ENCODE data around the gene CEP20.
"Not testable (repeated sequence)": the region's sequence is repeated elsewhere in the genome, so short reads cannot be mapped to it uniquely, and the experiment has no call there.

CEP20 gene

GRCh38 chr16:15857724-15858560, 30.5 kb downstream of the CEP20 start:
- no peak for DNase-seq

DNA sequence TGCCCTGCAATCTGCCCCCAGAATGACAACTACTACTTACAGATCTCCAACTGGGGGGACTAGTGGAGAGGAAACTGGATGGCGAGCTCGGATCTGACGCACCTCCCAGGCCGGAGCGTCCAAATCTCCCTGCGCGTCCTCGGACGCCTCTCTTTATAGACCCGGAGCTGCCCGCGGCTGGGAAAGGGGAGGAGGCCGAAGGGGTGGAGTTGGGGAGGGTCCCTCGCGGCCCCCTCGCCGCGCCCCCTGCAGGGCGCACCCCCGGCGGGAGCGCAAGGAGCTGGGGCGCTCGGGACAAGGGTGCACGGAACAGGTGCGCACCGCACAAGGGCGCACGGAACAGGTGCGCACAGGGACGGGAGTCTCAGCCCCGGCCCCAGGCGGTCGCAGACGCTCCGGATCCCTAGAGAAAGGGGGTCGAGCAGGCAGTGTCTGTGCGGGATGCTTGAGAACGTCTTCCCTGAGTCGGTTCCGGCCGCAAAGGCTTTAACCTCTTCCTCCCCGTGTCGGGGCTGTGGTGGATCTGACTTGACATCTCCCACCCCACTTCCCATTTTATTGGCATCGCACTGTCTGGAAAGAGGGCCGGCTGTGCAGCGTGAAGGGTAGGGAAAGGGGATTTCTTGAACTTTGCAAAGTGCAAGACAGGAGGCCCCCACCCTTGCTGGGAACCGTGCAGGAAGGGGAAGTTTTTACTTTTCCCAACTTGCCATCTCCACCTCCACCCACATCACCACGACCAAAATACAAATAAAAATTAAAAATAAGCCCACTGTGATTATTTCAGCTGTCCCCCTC, 31.3 kb downstream of the CEP20 start, which contains the start of gene MYH11:
MYH11 (minus strand) TSS at position 128 of the 798 bp plus-strand sequence. CDS start 18,776 bp downstream, outside the sequence.
- no peak for DNase-seq

GRCh38 chr16:15856182-15856581, 32.2 kb downstream of the CEP20 start:
- DNase-seq: no peak

- DNase-seq: no peak
Observed at GRCh38 chr16:15855704-15856003, 32.7 kb downstream of the CEP20 start.

DNA sequence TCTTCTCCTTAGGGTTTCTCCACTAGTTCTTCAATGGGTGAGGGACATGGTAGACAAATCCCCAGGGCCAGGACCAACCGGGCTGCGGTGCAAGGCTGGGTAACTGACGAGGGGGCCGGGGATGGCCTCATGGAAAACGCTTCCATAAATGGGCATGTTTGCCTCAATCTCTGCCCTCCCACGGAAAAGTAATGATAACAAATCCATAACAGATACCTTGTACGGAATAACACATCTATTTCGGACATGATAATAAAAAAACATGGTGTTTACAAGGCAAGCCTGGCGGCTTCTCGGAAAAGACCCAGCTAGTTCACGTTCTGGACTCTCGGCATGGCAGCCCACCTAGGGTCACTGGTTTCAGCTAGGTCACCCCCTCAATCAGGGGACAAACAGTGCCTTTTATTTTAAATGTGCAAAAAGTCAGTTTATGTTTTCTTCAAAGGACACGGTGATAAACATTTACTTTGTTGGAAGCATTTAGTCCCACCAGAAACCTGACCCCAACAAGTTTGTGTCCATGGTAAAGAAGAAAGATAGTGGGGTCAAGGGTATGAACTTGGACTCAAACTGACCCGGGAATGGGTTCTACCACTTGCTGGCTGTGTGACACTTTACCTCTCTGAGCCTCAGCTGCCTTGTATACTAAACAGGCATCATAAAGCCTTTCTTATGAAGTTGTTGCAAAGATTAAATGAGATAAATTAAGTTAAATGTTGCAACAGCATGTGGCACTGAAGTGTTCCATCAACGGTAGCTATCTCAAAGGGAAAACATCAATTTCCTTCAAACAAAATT, 33.3 kb downstream of the CEP20 start:
- no peak for DNase-seq

DNA sequence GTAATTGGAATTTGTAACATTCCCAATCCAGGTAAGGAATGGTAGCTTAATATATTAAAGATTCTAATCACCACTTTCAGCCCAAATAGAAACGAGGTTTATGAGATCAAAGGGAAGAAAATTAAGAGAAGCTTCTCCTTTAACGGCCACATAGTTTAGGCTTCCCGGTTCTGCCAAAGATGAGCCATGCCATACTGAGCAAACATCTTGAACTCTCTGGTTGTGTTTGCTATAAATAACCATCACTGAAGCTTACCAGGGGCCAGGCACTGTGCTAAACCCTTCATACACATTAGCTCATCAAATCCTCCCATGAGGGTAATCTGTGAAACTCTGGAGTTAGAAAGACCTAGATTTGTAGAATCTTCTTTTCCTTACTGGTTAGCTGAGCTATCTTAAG, 34.3 kb downstream of the CEP20 start:
- DNase-seq: no peak

GRCh38 chr16:15853021-15853420, 35.4 kb downstream of the CEP20 start:
- no peak for DNase-seq

DNA sequence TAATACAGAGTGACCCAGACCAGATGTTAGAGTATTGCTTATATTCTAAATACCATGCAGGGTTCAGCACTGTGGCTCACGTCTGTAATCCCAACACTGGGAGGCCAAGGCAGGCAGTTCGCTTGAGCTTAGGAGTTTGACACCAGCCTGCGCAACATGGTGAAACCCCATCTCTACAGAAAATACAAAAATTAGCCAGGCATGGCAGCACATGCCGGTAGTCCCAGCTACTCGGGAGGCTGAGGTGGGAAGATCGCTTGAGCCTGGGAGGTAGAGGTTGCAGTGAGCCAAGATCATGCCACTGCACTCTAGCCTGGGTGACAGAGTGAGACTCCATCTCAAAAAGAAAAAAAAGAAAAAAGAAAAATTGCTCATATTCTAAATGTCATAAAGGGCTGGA, 37.8 kb downstream of the CEP20 start:
- DNase-seq: not testable (repeated sequence)

GRCh38 chr16:15849209-15849981, 39.0 kb downstream of the CEP20 start:
- no peak for DNase-seq

GRCh38 chr16:15847611-15848175, 40.7 kb downstream of the CEP20 start:
- DNase-seq: no peak

DNA sequence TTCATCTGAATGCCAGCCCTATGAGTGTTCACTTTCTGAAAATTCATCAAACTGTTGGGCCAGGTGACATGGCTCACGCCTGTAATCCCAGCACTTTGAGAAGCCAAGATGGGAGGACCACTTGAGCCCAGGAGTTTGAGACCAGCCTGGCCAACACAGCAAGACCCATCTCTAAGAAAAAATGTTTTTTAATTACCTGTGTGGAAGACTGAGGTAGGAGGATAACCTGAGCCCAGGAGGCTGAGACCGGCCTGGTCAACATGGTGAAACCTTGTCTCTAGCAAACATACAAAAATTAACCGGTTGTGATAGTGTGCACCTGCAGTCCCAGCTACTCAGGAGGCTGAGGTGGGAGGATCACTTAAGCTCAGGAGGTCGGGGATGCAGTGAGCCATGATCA, 41.9 kb downstream of the CEP20 start:
- no peak for DNase-seq

DNA sequence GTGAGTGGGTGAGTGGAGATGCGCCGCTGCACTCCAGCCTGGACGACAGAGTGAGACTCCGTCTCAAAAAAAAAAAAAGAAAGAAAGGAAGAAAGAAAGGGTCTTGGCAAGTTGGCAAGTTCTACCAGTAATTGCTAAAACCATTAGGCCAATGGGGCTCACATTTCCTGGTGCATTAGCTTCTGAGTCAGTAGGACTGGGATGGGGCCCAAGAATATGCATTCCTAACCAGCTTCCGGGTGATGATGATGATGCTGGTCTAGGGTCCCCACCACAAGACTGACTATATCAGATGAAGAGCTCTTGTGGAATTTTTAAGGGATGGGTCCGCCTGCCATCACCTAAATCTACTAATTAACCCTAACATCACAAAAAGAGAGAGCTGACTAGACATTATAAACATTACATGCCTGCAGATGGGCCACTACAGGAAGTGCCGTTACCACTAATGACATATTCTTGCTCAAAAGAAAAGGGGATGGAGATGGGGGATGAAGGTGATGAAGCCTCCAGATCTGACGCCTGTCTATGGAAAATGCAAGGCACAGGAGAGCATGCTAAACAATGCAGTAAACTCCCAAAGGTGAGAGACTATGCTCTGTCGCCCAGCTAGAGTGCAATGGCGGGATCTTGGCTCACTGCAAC, 44.6 kb downstream of the CEP20 start:
- DNase-seq: no peak

GRCh38 chr16:15839204-15839603, 49.2 kb downstream of the CEP20 start:
- not testable (repeated sequence) for DNase-seq

- DNase-seq: no peak
Observed at GRCh38 chr16:15837761-15838160, 50.6 kb downstream of the CEP20 start.

DNA sequence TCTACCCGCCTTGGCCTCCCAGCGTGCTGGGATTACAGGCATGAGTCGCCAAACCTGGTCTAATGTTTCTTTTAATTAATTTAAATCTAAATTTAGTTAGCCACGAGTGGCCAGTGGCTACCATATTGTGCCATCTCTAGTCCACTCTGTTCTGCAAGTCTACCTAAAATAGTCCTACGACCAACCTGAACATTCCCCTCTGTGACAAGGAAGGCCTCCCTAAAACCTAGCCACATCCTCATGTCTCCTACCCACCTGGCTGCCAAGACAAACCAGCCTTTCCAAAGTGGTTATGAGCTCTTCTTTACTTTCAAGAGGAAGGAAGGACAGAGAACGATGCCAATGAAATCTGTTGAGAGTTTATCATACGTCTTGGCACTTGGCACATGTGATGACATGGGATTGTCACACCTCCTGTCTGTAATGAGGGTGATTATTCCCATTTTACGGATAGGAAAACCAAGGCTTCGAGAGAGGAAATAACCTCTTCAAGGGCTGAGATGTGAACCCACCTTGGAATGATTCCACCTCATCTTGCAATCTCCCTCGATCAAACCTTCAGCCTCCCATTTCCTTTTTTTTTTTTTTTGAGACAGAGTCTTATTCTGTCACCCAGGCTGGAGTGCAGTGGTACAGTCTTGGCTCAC, 51.3 kb downstream of the CEP20 start:
- DNase-seq: no peak

- no peak for DNase-seq
Observed at GRCh38 chr16:15836074-15836473, 52.3 kb downstream of the CEP20 start.

GRCh38 chr16:15835136-15835878, 53.1 kb downstream of the CEP20 start:
- DNase-seq: no peak

DNA sequence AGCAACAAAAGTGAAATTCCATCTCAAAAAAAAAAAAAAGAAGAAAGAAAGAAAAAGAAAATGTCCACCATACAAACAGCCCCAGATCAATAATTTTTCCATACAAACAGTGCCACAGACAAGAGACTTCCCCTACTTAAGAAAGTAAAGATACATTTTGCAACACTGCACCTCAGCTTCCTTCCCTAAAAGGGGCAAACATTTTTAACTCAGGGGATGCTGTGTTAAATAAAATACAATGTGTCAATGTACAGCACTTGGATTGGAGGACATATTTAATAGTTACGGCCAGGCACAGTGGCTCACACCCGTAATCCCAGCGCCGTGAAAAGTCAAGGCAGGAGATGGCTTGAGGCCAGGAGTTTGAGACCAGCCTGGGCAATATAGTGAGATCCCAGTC, 53.9 kb downstream of the CEP20 start:
- no peak for DNase-seq

DNA sequence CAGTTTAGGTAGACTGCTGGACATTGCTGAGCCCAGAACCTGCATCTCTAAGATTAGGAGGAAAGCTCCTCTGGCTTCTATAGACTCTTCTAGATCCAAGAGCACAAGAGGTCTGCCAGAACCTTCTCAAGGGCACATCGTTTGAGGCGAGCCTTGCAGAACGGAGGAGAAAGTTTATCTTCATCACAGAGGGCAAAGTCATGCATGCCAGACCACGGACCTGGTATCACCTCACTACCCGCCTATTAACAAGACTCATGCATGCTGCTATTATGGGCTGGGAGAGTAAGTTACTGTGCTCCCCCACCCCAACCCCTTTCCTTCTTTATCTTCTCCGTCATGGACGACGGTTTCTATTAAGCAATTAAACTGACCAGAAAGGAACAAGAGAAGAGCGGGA, 54.9 kb downstream of the CEP20 start:
- DNase-seq: no peak

DNA sequence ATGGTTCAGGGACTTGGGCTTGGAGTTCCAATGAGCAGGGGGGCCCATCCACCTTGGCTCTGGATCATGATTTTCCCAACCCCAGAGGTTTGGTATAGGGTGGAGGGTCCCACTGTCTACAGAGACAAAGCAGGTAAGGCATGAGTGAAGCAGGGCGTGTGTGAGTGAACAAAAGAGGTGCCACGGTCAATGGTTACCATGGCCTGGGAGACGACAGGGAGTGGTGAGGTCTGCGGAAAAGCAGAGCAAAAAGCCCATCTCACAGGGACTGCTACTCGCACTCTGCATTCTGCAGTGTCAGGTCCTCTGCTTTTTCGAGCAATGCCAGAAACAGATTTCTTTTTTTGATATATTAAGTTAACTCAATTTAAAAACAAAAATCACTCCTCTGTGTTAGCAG, 56.2 kb downstream of the CEP20 start:
- DNase-seq: no peak
